HG03571 (cell line): ENCODE data around the gene FGD2.

Source experiments
- ATAC-seq: cut with Tn5 transposase; IDR thresholded peaks from one replicate; pipeline ENCODE4 v1.9.1; 2021; ENCODE audit not compliant: unreplicated experiment

Gene FGD2

DNA sequence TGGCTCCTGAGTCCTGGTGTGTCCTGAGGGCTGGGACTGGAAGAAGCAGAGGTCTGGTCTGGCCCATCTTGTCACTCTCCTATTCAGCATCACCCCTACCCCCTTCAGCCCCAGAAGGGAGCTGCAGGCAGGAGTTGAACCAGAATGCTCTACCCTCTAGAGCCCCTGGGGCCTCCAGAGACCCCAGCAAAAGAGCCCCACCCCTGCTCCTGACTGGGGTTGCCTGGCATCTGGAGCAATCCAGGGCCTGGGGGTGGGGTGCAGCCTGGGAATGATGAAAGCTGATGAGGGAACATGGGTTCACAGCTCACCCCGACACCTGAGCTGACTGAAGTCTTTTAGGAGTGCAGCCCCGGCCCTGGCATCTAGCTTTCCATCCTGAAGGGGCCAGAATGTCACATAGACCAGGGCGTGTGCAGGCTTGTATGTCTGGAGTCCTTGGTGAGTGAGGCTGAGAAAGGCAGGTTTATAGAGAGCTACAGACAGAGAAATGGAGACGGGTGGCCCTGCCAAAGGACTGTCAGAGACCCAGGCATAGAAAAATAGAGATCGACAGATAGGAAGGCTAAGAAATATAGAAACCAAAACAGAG lies 12.2 kb downstream of the FGD2 start:
- ATAC-seq, result no peak

DNA sequence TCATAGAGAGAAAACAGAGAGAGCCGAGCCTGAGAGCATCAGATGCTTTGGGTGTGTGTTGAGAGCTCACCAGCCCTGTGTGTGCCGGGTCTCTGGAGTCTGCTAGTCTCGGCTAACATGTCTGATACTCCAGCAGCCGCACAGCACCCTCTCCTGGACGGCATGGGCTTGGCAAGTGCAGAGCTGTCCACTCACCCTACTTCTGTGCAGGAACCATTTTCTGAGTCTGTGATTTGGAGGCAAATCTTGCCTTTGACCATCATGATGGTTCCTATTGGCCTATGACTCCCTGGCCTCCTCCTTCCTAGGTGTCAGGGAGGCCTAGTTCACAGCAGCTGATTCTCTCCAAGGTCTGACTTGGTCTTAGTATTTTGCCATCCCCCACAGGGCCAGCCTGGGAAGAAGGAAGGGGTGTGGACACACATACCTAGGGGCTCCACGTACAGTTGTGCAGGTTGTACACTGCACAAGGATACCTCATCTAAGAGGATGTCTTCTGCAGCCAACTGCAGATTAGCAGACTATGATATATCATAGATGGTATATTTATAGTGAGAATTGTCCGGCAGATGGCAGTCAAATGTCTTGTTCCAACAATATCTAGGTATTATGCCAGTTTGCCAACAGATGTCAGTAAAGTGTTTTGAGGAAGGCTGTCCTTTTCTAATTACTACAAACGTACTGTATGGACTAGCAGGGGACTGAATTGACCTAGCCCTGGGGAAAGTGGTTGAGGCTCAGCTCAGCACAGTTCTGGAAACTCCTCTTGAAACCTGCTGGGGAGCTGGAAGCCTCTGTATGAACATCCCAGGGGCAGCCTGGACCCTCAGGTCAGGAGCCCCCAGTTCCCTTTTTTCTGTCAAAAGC lies 13.0 kb downstream of the FGD2 start:
- peak; percentile 92 for ATAC-seq

DNA sequence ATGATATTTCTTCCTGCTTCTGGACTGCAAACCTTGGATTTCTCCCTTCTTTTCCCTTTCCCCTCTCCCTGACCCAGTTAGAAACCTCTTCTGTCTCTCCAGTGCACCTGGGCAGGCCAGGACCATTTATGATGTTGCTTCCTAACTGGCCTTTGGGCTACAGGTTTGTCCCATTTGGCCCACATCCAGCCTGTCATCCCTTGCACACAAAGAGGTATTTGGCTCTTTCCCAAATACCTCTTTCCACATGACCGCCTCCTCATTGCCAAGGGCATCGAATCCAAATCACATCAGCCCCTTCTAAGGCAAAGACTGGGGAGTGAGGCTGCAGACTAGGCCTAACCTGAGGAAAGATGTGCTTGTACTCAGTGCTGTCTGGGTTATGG lies 13.6 kb downstream of the FGD2 start:
- no peak for ATAC-seq

DNA sequence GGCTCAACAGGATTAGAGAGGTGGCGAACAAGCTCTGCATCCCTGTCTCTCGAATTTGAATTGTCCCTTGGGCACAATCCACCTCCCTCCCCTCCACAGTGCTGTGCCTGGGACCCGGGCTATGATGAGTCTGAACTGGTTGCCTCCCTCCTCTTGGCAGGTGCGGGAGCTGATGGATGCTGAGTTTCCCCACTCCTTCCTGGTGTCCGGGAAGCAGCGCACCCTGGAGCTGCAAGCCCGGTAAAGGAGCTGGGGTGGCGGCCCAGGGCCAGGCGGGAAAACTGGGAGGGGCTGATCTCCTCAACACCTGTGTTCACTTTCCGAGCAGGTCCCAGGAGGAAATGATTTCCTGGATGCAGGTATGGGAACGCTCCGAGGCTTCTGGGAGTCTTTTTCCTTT lies 14.9 kb downstream of the FGD2 start:
- ATAC-seq, result no peak

DNA sequence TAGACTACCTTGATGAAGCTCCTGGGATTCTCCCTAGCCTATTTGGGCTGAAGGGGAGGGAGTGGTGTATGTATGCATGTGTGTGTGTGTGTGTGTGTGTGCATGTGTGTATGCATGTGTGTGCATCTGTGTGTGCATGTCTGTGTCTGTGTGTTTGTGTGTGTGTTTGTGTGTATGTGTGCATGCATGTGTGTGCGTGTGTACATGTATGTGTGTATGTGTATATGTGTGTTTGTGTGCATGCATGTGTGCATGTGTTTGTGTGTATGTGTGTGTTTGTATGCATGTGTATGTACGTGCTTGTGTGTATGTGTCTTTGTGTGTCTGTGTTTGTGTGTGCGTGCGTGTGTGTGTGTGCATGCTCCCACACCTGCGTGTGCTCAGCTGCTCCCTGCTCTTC lies 15.4 kb downstream of the FGD2 start:
- ATAC-seq, result no peak

DNA sequence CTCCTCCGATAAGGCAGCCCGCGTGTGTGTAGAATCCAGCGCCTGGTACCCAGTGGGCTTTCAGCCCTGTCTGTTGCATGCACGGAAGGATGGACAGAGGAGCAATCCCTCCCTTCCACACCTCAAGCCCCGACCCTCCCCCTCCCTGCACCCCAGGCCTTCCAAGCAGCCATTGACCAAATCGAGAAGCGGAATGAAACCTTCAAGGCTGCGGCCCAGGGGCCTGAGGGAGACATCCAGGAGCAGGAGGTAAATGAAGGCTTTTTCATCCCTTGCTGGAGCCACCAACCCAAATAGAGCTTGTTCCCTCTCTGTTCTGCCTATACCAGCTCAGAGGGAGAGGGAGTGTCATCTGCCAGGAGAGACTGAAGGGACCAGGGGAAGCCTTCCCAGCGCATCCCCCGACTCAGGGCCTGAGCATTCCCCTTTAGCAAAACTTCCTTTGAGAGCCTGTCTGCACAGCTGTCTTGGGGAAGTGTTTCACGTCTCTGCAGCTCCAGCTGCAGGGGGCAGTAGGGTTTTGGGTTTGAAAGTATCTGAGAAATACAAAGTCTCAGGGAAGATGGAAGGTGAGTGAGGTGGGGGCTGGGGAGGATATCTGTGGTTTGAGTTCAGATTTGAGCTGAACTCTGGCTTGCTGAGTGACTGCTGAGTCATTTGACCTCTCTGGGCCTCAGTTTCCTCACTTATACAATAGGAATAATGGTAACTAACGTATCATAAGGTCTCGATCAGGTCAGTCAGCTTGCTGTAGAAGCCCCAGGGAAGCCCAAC lies 16.1 kb downstream of the FGD2 start:
- ATAC-seq, result no peak

DNA sequence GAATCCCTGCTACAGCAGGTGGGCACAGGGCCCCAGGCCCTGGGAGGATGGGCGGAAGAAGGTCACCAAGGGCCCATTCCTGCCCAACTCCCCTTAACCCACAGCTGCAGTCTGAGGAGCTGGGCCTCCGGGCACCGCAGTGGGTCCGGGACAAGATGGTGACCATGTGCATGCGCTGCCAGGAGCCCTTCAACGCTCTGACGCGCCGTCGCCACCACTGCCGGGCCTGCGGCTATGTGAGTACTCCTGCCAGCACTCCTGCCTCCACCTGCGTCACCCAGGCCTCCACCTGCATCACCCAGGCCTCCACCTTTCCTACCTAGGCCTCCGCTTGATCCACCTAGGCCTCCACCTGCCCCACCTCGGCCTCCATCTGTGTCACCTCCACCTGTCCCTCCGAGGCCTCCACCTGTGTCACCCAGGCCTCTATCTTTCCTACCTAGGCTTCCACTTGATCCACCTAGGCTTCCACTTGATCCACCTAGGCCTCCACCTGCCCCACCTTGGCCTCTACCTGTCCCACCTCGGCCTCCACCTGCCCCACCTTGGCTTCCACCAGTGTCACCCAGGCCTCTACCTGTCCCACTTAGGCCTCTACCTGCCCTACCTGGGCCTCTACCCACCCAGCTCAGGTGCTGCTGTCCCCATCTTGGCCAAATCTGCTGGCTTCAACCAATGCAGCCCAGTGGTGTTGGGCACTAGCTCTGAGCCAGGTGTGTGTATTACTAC lies 16.8 kb downstream of the FGD2 start:
- no peak for ATAC-seq

DNA sequence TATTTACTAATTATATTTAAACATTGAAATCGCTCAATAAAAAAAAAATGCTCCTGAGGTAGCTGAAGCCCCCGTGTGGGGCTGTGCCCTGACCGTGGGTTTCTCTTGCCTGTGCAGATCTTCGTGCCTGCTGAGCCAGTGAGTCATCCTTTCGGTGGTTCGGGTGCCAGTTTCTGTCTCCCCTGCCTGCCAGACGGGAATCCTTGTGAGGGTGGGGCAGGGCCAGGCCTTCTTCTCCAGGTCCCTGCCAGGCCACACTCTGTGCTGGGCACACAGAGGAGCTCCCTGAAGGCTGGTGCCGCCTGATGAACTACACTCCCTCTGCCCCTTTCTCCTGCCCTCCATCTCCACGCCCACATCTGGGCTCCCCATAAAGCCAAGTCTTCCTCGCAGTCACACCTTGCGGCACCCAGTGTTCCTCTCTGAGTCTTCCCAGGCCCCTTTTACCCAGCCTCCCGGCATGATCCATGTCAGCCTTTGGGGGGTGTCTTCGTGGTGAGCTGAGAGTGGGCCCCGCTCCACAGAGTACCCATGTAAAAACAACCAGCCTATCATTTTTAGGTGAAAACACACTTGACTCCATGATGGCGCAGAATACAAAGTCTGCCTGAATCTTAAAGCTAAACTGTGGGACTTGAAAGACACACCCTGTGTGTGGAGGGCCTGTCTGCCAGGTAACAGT lies 19.3 kb downstream of the FGD2 start:
- no peak for ATAC-seq

DNA sequence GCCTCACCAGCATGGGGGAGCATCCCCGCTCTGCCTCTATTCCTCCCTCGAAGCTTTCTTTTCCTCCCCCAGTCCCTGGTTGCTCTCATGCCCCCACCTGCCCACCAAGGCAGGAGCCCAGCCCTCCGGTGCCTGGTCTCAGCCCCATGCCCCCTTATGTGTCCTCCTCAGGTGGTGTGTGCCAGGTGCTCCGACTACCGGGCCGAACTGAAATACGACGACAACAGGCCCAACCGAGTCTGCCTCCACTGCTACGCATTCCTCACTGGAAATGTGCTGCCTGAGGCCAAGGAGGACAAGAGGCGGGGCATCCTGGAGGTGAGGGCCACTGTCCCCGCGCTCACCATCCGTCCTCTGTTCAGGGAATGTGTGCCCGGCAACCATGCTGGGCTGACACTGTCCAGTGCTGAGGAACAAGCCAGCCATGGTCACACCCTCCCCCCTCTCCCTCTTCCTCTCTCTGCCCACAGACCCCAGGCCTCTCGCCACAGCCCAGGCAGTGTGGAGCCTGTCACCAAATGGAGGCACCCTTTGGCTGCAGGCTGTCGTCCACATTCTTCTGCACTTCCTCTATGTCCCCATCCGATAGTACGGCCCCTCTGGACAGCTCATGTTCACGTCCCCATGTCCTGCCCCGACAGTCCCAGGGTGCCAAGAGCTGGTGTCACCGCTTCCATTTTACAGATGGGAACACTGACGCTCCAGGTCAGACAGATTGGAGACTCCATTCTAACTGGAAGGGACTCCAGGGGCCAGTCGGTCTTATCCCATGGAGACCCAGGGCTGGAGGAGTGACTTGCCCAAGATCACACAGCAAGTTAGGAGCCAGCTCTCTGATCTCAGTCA lies 20.4 kb downstream of the FGD2 start:
- ATAC-seq, result no peak

DNA sequence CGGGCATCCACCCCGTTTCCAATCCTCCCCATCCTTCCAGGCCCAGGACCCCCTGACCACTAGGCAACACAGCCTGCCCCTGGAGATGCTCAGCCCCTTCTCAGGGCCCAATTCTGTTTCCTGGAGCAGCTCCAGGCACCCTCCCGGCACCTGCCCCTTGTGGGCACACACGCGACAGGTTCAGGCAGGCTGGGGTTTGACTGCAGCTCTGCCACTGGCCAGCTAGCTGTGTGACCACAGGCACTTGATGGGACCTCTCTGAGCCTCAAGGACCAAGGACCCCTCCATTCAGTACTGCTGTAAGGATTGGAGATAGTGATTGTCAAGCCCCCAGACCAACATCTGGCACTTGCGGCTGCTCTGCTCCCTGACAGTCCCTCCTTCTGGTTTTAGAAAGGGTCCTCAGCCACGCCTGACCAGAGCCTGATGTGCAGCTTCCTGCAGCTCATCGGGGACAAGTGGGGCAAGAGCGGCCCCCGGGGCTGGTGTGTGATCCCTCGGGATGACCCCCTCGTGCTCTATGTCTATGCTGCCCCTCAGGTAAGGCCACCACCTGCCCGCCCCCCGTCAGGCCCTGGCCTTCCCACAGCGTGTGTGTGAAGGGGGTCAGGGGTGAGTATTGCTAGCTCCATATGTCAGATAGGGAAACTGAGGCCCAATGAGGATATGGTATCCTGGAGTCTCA lies 21.7 kb downstream of the FGD2 start:
- ATAC-seq, result no peak

DNA sequence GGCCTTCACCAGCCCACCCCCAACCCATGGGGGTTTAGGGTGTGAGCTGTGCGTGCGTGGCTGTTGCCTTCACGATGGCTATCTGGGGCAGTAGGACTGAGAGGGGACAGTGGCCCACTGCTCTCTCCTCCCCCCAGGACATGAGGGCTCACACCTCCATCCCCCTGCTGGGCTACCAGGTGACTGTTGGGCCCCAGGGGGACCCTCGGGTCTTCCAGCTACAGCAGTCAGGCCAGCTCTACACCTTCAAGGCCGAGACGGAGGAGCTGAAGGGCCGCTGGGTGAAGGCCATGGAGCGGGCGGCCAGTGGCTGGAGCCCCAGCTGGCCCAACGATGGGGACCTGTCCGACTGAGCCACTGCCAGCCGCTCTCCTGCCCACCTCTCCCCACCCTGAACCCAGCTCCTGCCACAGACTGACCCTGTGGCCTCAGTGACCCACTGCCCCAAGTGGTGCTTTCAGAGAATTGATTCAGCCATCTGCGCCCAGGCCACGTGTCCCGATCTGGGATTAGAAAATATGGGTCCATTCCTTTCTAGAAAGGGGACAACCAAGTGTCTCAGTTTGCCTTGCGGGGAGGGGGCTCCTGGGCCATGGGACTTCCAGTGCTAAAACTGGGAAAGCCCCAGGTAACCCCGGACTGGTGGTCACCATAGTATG lies 22.5 kb downstream of the FGD2 start:
- no peak for ATAC-seq

DNA sequence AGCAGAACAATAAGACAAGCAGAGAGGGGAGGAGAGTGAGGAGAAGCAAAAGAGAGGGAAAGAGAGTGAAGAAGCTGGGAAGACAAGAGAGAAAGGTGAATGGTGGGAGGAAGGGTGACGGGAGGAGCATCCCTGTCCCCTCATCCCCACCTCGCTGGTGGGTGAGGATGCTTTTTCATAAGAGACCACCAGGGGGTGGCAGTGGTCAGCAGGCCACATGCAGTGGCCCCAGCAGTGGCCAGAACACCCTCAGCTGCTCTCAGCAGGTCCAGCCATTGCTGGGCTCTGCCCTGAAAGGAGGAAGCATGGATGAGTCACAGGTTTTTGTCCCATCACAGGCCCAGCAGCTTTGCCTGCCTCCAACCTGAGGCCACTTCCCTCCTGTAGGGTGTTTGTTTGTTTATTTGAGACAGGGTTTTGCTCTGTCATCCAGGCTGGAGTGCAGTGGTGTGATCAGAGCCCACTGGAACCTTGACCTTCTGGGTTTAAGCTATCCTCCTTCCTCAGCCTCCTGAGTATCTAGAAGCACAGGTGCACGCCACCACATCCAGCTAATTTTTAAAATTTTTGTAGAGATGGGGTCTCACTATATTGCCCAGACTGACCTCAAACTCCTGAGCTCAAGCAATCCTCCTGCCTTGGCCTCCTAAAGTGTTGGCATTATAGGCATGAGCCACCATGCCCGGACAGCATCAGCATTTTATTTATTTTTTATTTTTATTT lies 24.0 kb downstream of the FGD2 start:
- no peak for ATAC-seq

DNA sequence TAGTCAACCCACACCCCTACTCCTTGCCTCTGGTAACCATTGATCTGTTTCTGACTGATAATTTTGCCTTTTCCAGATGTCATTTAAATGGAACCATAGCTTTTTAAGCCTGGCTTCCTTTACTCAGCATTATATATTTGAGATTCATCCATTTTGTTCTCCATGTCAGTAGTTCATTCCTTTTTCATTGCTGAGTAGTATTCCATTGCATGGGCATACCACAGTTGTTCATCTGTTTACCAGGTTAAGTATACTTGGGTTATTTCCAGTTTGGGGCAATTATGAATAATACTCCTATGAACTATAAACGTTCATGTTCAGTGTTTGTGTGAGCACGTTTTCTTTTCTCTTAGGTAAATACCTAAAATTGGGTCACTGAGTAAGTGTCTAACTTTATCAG lies 25.1 kb downstream of the FGD2 start:
- no peak for ATAC-seq

DNA sequence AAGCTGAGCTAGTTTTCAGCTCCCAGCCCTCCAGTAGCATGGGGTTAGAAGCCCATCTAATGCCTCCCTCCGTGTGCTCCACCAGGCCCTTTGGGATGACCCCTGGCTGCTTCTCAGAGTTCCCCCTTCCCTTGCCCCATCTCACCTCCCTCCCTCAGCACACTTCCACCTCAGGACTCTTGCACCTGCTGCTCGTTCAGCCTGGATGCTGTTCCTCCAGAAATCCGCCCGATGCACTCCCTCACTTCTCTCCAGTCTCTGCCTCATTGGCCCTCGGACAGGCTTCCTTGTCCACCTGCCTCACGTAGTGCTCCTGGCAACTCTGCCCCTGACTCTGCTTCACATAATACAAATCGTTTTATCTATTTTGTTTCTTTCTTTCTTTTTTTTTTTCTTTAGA lies 26.8 kb downstream of the FGD2 start:
- ATAC-seq, result no peak

DNA sequence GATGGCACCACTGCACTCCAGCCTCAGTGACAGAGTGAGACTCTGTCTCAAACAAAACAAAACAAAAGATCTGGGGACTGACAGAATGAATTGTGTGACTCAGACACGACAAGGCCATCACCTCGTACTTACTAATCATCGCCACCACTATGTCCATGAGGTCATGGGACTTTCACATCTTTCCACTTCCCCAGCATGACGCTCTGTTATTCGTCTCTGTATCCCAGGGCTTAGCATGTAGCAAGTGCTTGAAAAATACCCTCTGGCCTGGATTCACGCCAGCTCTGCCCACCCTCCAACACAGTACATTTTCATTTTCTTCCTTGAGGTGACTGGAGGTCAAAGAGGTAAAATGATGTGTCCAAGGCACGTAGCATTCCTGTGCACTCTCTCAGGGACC lies 27.8 kb downstream of the FGD2 start:
- no peak for ATAC-seq

DNA sequence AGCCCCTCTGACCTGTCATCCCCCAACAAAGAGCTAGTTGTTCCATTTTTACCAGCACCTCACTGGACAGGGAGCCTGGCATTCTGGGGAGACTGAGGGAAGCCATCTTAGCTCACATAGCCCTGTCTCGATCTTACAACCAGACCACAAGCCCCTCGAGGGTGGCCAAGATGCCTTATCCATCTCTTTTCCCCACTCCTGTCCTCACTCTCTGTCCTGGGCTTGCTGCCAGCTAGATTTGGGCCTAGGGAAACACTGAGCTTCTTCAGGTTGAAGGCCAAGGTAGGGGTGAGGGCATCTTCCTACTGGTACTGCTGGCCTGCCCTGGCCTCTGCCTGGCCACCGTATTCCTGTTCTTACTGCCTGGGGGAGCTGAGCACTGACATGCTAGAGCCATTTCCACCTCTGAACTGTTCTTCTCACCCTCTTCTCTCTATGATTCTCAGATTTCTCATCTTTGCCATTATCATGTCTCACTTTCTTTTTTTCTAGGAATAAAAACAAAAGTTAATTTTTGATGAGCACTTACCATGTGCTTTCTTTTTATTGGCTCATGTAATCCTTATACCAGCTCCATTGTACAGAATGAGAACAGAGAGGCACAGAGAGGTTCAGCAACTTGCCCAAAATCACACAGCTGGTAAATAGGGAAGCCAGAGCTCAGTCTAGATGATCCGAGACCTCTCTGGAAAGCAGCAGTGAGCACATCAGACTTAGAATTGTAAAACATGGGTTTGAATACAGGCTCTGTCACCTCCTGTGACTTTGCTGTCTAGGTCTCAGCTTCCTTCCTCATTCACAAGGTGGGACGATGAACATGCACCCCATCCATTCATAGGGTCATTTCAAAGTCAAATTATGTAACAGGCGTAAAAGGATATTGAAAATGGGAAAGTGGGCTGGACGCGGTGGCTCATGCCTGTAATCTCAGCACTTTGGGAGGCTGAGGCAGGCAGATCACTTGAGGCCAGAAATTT lies 28.7 kb downstream of the FGD2 start:
- no peak for ATAC-seq

DNA sequence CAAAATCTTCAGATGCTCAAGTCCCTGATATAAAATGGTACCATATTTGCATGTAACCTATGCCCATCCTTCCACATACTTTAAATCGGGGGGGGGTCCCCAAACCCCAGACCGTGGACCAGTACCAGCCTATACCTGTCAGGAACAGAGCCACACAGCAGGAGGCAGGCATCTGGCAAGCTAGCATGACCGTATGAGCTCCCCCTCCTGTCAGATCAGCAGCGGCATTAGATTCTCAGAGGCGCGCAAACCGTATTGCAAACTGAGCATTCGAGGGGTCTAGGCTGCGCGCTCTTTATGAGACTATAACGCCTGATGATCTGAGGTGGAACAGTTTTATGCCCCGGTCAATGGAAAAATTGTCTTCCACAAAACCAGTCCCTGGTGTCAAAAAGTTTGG lies 30.7 kb downstream of the FGD2 start:
- no peak for ATAC-seq
